ENCODE measurements around the gene FUBP3. TPM values are rescaled to one million over a fixed set of nuclear protein-coding genes. Genes with fewer than 3 reads are reported as not detected.

The FUBP3 gene
- total RNA-seq, 6 experiments from 2014 or later = 60.6 to 65.9 (median 63.1) TPM

DNA sequence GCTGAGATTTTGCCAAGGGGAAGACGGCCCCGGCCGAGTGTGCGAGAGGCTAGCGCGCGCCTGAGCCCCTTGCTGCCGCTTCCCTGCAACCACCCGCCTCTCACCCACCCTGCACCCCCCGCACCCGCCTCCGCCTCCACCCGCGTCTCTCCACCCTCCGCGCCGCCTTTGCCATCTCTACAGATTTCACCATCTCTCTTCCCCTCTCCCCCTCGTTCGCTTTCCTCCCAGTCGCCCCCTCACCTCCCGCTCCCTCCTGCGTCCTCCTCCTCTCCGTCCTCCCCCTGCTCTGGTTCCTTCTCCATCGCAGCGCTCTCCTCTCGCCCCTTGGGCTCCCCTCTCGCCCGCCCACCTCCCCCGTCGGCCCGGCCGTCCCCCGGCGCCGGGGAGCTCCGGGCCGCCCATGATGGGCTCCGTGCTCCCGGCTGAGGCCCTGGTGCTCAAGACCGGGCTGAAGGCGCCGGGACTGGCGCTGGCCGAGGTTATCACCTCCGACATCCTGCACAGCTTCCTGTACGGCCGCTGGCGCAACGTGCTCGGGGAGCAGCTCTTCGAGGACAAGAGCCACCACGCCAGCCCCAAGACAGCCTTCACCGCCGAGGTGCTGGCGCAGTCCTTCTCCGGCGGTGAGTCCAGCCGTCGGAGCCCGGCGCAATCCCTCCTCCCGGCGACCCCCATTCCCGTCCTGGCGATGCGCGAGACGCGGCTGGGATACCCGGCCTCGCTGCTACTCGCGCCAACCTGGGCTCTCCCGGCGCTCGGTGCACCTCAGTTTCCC is 85.1 kb downstream of the FUBP3 start, which contains the start of gene PRDM12:
Gene PRDM12 (plus strand): TSS at position 344 of the 778 bp plus-strand sequence. CDS start 60 bp downstream, at position 404.
- Mint-ChIP-seq H3K27ac (no peak within 1 kb of the TSS), H3K4me1 (ENCODE audit: low read depth) (peaks cover 4% of the 10 kb centered on the region; the same call in 1 of the 2 replicates), H3K4me3 (0 out of 2 replicates have a peak within 1 kb of the TSS, but pooled peaks have one; percentile 30), H3K27me3 (ENCODE audit: insufficient read depth) (peaks cover 51% of the 10 kb centered on the region), H3K36me3 (ENCODE audit: low read depth) (no peaks in the 10 kb centered on the region), H3K9me3 (no peaks in the 10 kb centered on the region)
- TF ChIP-seq, protein P1, sequence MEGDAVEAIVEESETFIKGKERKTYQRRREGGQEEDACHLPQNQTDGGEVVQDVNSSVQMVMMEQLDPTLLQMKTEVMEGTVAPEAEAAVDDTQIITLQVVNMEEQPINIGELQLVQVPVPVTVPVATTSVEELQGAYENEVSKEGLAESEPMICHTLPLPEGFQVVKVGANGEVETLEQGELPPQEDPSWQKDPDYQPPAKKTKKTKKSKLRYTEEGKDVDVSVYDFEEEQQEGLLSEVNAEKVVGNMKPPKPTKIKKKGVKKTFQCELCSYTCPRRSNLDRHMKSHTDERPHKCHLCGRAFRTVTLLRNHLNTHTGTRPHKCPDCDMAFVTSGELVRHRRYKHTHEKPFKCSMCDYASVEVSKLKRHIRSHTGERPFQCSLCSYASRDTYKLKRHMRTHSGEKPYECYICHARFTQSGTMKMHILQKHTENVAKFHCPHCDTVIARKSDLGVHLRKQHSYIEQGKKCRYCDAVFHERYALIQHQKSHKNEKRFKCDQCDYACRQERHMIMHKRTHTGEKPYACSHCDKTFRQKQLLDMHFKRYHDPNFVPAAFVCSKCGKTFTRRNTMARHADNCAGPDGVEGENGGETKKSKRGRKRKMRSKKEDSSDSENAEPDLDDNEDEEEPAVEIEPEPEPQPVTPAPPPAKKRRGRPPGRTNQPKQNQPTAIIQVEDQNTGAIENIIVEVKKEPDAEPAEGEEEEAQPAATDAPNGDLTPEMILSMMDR (IDR thresholded peaks at IDR 0.05) = no peak
- DNase-seq = no peak

DNA sequence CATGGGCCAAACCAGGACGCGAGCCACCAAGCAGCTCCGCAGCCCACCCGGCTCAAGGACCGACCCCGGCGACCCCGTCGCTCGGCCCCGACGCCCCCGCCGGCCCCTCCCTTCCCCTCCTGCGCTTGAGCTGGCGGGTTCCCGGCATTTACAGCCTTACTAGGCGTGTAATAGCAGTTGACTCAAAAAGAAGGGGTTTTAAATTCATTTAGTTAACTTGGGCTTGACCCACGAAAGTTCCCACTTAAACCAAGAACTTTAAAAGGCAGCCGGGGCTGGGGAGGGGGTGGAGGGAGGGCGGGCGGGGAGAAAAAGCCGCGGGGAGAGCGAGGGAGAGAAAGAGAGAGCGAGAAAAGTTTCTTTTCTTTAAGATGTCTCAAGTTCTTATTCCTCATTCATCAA is 85.7 kb downstream of the FUBP3 start:
- TF ChIP-seq, protein P1 (IDR thresholded peaks at IDR 0.05) = no peak
- DNase-seq = no peak
- Mint-ChIP-seq H3K27me3 (ENCODE audit: insufficient read depth) (peaks cover 51% of the 10 kb centered on the region), H3K9me3 (no peaks in the 10 kb centered on the region), H3K27ac (no peak overlapping the region), H3K4me3 (no peak overlapping the region), H3K4me1 (ENCODE audit: low read depth) (peaks cover 4% of the 10 kb centered on the region; the same call in 1 of the 2 replicates), H3K36me3 (ENCODE audit: low read depth) (no peaks in the 10 kb centered on the region)

DNA sequence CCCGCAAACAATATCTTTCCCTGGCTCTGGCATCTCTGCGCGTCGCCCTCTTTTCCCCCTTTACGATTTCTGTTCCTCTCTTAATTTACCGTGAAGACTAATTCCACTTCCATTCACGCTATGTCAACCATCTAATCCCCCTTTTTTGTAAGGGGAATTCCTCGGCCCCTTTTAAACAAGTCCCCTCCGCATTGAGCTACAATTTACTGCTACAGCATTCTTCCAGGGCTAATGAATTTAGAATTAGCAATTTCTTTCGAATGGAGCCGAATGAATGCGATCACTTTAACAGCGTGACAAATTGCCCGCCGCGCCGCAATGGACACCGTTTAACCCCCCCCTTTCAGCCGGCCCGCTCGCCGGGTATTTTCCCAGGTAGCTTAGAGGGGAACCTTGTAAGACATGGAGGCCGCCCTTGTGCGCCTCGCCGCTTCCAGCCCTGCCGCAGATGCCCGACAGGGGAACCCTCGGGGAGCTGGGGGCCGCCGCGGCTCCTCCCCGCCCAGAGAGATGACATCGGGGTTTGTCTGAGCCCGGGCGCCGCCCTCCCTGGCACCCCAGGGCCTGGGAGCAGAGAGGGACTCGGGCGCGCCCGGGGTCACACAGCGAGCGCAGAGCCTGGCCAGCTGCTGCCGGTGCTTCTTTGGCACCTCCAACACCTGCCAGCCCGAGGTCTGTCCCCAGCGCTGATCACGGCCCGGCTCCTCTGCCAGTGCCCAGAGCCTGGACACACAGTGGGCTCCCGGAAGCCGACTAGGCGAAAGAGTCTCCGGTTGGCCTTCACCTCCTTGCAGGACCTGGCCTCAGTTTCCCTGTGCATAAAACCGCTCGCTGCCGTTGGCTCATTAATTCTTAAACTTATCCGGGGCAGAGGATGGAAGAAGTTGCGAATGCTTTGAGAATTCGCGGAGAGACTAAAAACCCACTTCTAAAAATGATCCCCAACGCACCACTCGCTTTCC is 86.3 kb downstream of the FUBP3 start:
- H3K27me3 Mint-ChIP-seq (ENCODE audit: insufficient read depth) = peaks cover 48% of the 10 kb centered on the region
- H3K36me3 Mint-ChIP-seq (ENCODE audit: low read depth) = no peaks in the 10 kb centered on the region
- no peaks in the 10 kb centered on the region for H3K9me3 Mint-ChIP-seq
- no peak for DNase-seq
- H3K4me1 Mint-ChIP-seq (ENCODE audit: low read depth) = peaks cover 8% of the 10 kb centered on the region
- H3K4me3 Mint-ChIP-seq = 0 out of 2 replicates have a peak overlapping the region, but pooled peaks have one; percentile 30
- TF ChIP-seq, protein P1 (IDR thresholded peaks at IDR 0.05) = no peak
- no peak overlapping the region for H3K27ac Mint-ChIP-seq

DNA sequence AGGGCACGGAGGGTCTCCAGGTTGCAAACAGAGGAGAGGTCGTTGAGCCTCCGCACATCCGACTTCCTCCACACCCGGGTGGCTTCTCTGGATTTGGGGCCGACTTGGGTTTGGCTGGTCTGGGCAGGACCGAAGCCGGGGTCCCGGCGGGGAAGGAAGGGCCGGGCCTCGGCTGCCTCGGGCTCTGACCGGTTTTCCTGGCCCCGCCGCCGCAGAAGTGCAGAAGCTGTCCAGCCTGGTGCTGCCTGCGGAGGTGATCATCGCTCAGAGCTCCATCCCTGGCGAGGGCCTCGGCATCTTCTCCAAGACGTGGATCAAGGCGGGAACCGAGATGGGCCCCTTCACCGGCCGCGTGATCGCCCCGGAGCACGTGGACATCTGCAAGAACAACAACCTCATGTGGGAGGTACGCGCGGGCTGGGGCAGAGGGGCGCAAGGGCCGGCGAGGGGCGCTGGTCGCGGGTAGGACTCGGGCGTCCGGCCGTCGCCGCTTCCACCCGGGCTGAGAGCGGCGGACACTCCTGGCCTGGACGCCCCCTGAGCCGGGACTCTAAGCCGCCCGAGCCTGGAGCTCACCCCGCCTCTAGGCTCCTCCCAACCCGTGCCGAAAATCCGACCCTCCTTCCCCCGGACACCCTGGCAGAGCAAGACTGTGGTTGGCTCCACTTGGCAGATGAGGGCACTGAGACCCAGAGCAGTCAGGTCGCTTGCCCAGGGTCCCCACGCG is 87.2 kb downstream of the FUBP3 start:
- no peak overlapping the region; the same call in 1 of the 2 replicates for H3K4me3 Mint-ChIP-seq
- H3K36me3 Mint-ChIP-seq (ENCODE audit: low read depth) = no peaks in the 10 kb centered on the region
- H3K9me3 Mint-ChIP-seq = no peaks in the 10 kb centered on the region

More for the DNA sequence above, 87.2 kb downstream of the FUBP3 start:
- TF ChIP-seq, protein P1 (IDR thresholded peaks at IDR 0.05) = no peak
- H3K27me3 Mint-ChIP-seq (ENCODE audit: insufficient read depth) = peaks cover 44% of the 10 kb centered on the region
- DNase-seq = no peak
- peaks cover 11% of the 10 kb centered on the region for H3K4me1 Mint-ChIP-seq (ENCODE audit: low read depth)
- H3K27ac Mint-ChIP-seq = no peak overlapping the region

Measured in HFFc6 (cell line).